ENCODE results near the gene GNG8. TPM values are rescaled to one million over a fixed set of nuclear protein-coding genes. Genes with fewer than 3 reads are reported as not detected.

Gene GNG8
- total RNA-seq, 1 experiment from 2014 or later = not detected

GRCh38 chr19:46606019-46606418 lies 30.0 kb downstream of the GNG8 start:
- no peak for DNase-seq
- no TSS peak for BruUV-seq (replicated peaks)
- no peak overlapping the region for H3K4me3 Mint-ChIP-seq (ENCODE audit: unreplicated experiment)
- H3K4me1 Mint-ChIP-seq (ENCODE audit: low read depth, unreplicated experiment) = no peaks in the 10 kb centered on the region
- no peak overlapping the region for H3K27ac Mint-ChIP-seq (ENCODE audit: unreplicated experiment)
- Histone ChIP-seq H3K27me3 (replicated peaks; ENCODE audit: control insufficient read depth, insufficient read depth, low read length) (no peaks in the 10 kb centered on the region), H3K36me3 (ENCODE audit: control insufficient read depth, insufficient read depth, low read length) (peaks cover 14% of the 10 kb centered on the region), H3K4me3 (ENCODE audit: low read depth, low read length) (no peak overlapping the region), H3K9me3 (no peaks in the 10 kb centered on the region), H3K4me1 (peaks cover 10% of the 10 kb centered on the region)
- no peak for TF ChIP-seq CTCF (IDR thresholded peaks at IDR 0.05; ENCODE audit: insufficient read depth in 1 of 2, low read depth in 1 of 2, low read length in 1 of 2, severe bottlenecking in 1 of 2, unreplicated experiment in 1 of 2)
- intact Hi-C loops (cut with micrococcal nuclease; ENCODE audit: unreplicated experiment) = no loop called here
- POLR2A ChIA-PET = no interaction called here
- H3K27me3 Mint-ChIP-seq (ENCODE audit: insufficient read depth, unreplicated experiment) = no peaks in the 10 kb centered on the region
- no peaks in the 10 kb centered on the region for H3K9me3 Mint-ChIP-seq (ENCODE audit: unreplicated experiment)
- peaks cover 64% of the 10 kb centered on the region for H3K36me3 Mint-ChIP-seq (ENCODE audit: insufficient read depth, unreplicated experiment)
- CTCF ChIA-PET = no interaction called here

- H3K36me3 ChIP-seq (ENCODE audit: control insufficient read depth, insufficient read depth, low read length) = peaks cover 14% of the 10 kb centered on the region
- Mint-ChIP-seq H3K27ac (ENCODE audit: unreplicated experiment) (no peak overlapping the region), H3K4me3 (ENCODE audit: unreplicated experiment) (no peak overlapping the region), H3K4me1 (ENCODE audit: low read depth, unreplicated experiment) (no peaks in the 10 kb centered on the region), H3K36me3 (ENCODE audit: insufficient read depth, unreplicated experiment) (peaks cover 66% of the 10 kb centered on the region), H3K27me3 (ENCODE audit: insufficient read depth, unreplicated experiment) (no peaks in the 10 kb centered on the region), H3K9me3 (ENCODE audit: unreplicated experiment) (no peaks in the 10 kb centered on the region)
- no peaks in the 10 kb centered on the region for H3K9me3 ChIP-seq
- intact Hi-C loops (cut with micrococcal nuclease; ENCODE audit: unreplicated experiment) = no loop called here
- POLR2A ChIA-PET = no interaction called here
- TF ChIP-seq CTCF (IDR thresholded peaks at IDR 0.05; ENCODE audit: insufficient read depth in 1 of 2, low read depth in 1 of 2, low read length in 1 of 2, severe bottlenecking in 1 of 2, unreplicated experiment in 1 of 2) = no peak
- BruUV-seq (replicated peaks) = no TSS peak
- peaks cover 10% of the 10 kb centered on the region for H3K4me1 ChIP-seq
- H3K27me3 ChIP-seq (replicated peaks; ENCODE audit: control insufficient read depth, insufficient read depth, low read length) = no peaks in the 10 kb centered on the region
- no peak for DNase-seq
- CTCF ChIA-PET = interaction anchor here (1.0 kb wide), 1 partner anchor 57 kb away, joined by 3 read pairs; no protein-coding TSS in a partner anchor
- H3K4me3 ChIP-seq (ENCODE audit: low read depth, low read length) = no peak overlapping the region
Measured at GRCh38 chr19:46605356-46605821, 30.6 kb downstream of the GNG8 start.

GRCh38 chr19:46604781-46605355 lies 31.1 kb downstream of the GNG8 start:
- Histone ChIP-seq H3K4me1 (peaks cover 14% of the 10 kb centered on the region), H3K36me3 (ENCODE audit: control insufficient read depth, insufficient read depth, low read length) (peaks cover 14% of the 10 kb centered on the region), H3K4me3 (ENCODE audit: low read depth, low read length) (no peak overlapping the region), H3K27me3 (replicated peaks; ENCODE audit: control insufficient read depth, insufficient read depth, low read length) (no peaks in the 10 kb centered on the region; the same call in 1 of the 2 replicates), H3K9me3 (no peaks in the 10 kb centered on the region)
- H3K4me3 Mint-ChIP-seq (ENCODE audit: unreplicated experiment) = no peak overlapping the region
- POLR2A ChIA-PET = no interaction called here
- intact Hi-C loops (cut with micrococcal nuclease; ENCODE audit: unreplicated experiment) = no loop called here
- TF ChIP-seq CTCF (IDR thresholded peaks at IDR 0.05; ENCODE audit: insufficient read depth in 1 of 2, low read depth in 1 of 2, low read length in 1 of 2, severe bottlenecking in 1 of 2, unreplicated experiment in 1 of 2) = no peak
- no TSS peak for BruUV-seq (replicated peaks)
- no peak for DNase-seq
- peaks cover 68% of the 10 kb centered on the region for H3K36me3 Mint-ChIP-seq (ENCODE audit: insufficient read depth, unreplicated experiment)
- H3K4me1 Mint-ChIP-seq (ENCODE audit: low read depth, unreplicated experiment) = no peaks in the 10 kb centered on the region
- CTCF ChIA-PET = interaction anchor here (1.0 kb wide), 1 partner anchor 57 kb away, joined by 3 read pairs; no protein-coding TSS in a partner anchor
- H3K27me3 Mint-ChIP-seq (ENCODE audit: insufficient read depth, unreplicated experiment) = no peaks in the 10 kb centered on the region
- H3K9me3 Mint-ChIP-seq (ENCODE audit: unreplicated experiment) = no peaks in the 10 kb centered on the region
- H3K27ac Mint-ChIP-seq (ENCODE audit: unreplicated experiment) = no peak overlapping the region
